HFF-Myc (cell line): Measurements from ENCODE around the gene BEST1.

ENCODE experiments used
- DNase-seq: peaks from one replicate; pipeline ENCODE4 v3.0.0-alpha.2; 2011; ENCODE audit warnings: low read depth; ENCODE audit errors: extremely low read depth
- H3K4me3 ChIP-seq: replicated peaks from 2 replicates; pipeline ENCODE4 v1.5.1; 2011; ENCODE audit warnings: low read depth, mild to moderate bottlenecking, control low read depth, low read length
- TF ChIP-seq, protein P1 (sequence below): IDR thresholded peaks from 2 replicates; pipeline ENCODE4 v1.5.1; 2012; ENCODE audit warnings: mild to moderate bottlenecking, low read depth, low read length, control low read depth; ENCODE audit errors: missing control alignments

Gene BEST1

DNA sequence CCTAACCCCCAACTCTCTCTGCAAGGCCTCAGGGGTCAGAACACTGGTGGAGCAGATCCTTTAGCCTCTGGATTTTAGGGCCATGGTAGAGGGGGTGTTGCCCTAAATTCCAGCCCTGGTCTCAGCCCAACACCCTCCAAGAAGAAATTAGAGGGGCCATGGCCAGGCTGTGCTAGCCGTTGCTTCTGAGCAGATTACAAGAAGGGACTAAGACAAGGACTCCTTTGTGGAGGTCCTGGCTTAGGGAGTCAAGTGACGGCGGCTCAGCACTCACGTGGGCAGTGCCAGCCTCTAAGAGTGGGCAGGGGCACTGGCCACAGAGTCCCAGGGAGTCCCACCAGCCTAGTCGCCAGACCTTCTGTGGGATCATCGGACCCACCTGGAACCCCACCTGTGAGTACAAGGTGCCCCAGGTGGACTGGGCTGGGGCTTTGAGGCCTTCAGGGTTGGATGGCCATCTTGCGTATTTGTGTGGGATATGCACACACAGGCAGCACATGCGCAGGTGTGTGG, at the start of gene BEST1:
BEST1 (plus strand) TSS at position 317 of the 513 bp plus-strand sequence. CDS start 1,456 bp downstream, outside the sequence.
- no peak for DNase-seq
- H3K4me3 ChIP-seq: no peak within 1 kb of the TSS
- TF ChIP-seq, protein P1, sequence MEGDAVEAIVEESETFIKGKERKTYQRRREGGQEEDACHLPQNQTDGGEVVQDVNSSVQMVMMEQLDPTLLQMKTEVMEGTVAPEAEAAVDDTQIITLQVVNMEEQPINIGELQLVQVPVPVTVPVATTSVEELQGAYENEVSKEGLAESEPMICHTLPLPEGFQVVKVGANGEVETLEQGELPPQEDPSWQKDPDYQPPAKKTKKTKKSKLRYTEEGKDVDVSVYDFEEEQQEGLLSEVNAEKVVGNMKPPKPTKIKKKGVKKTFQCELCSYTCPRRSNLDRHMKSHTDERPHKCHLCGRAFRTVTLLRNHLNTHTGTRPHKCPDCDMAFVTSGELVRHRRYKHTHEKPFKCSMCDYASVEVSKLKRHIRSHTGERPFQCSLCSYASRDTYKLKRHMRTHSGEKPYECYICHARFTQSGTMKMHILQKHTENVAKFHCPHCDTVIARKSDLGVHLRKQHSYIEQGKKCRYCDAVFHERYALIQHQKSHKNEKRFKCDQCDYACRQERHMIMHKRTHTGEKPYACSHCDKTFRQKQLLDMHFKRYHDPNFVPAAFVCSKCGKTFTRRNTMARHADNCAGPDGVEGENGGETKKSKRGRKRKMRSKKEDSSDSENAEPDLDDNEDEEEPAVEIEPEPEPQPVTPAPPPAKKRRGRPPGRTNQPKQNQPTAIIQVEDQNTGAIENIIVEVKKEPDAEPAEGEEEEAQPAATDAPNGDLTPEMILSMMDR: no peak

DNA sequence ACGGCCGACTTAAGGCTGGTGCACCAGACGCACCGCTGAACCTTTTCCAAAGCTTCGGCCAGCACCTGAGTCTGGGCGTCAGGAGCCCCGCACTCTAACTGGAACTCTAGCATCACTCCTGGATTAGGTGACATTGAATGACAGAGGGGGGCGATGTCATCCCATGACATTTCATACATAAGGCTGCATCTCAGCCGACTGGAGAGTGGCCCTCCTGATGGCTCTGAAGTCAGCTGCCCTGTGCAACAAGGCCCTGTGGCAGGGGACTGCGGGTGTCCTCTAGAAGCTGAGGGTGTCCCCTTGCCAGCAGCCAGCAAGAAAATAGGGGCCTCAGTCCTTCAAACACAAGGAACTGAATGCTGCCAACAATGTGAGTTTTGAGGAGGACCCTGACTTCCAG, 48.8 kb upstream of the BEST1 start:
- DNase-seq: no peak
- H3K4me3 ChIP-seq: no peak overlapping the region
- TF ChIP-seq, protein P1: no peak

DNA sequence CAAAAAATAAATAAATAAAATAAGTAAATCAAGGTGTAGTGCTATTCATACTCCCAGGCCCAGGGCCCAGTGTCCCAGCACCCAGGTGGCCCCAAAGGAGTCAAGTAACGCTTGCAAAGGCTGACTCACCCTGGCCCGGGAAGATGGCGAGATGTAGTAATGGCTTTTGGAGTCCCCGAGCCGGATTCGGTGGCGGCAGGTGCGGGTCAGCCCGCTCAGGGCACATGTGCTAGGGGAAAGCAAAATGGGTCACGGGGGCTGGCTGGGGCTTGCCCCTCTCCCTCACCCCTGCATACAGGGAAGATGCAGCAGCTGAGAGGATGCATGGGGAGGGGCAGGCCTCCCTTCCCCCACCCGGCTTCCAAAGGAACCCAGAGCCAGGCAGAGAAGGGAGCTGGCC, 47.8 kb upstream of the BEST1 start:
- DNase-seq: no peak
- TF ChIP-seq, protein P1: no peak
- H3K4me3 ChIP-seq: no peak overlapping the region

DNA sequence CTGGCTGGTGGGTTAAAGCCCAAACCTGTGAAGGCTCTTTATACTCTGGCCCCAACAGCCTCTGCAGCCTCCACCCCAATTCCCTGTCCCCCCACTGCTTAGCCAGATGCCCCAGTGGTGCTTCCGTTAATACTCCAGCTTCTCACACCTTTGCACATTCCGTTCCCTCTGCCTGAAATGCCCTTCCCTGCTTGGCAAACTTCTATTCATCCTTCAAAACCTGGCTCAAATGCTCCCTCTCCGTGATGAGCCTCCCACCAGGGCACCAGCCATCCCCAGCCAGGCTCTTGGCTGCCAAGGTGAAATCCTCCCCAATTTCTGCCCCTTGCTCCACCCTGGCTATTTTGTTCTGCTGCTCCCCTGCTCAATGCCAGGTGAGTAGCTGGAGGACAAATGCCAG, 46.3 kb upstream of the BEST1 start:
- TF ChIP-seq, protein P1: no peak
- DNase-seq: no peak
- H3K4me3 ChIP-seq: no peak overlapping the region

DNA sequence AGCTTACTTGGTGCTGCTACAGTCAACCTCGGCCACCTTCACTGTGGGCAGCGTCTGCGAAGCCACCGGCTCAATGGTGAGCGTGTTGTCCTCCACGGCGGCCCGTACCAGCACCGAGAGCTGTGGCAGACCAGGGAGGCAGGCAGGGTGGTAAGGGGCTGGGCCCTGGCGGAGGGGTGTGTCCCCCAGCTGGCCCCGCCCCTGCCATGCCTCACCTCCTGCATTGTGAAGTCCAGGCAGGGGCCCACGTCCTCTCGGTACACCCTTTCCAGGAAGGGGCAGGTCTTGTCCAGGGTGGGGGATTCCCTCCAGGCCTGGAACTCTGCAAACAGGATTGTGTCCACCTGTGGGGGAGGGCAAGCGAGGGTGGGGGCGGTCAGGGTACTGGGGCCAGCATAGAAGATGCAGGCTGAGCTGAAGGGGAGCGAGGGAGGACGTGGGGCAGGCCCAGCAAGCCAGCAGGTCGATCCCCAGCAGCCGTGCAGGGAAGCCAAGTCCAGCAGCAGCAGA, 45.6 kb upstream of the BEST1 start:
- DNase-seq: no peak
- TF ChIP-seq, protein P1: no peak
- no peak overlapping the region for H3K4me3 ChIP-seq

DNA sequence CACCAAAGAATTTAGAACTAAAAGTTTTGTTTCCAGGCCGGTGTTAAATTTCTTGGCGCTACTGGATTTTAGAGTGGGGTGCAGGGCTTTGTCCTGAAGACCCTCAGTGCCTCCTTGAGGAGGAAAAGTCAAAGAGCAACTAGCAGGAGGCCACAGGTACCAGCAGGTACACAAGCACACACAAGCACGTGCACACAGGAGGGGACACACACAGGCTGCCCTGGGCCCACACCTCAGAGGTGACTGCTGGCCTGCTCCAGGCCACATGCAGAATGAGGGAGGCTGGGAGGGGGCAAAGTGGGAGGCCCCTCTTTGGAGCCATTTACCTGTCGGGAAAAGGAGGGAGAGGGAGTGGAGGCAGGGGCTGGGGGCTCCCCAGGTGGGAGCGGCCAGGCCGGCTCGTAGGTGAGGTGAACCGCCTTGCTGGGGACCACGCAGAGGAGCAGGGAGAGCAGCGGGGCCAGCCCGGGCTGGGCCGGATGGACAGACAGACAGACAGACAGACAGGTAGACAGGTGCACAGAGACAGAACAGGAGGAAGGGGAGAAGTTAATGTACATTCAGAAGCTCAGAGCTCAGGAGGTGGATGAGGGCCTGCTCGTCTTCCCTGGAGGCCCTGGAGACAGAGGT, 45.0 kb upstream of the BEST1 start:
- H3K4me3 ChIP-seq: no peak overlapping the region
- TF ChIP-seq, protein P1: no peak

More for the DNA sequence above, 45.0 kb upstream of the BEST1 start:
- DNase-seq: no peak
